IMR-90 (cell line): ENCODE data around the gene ELP6. TPM values are rescaled to one million over a fixed set of nuclear protein-coding genes. Genes with fewer than 3 reads are reported as not detected.

Experiments
- ATAC-seq: fragments of 200-7000 bp; cut with Tn5 transposase; 2 replicates; pipeline ENCODE4 v1.9.1; 2020; ENCODE audit warnings: low read depth, mild to moderate bottlenecking, moderate library complexity
- BruUV-seq: library from RNA; stranded (reverse); fragments of 400-500 nt; replicated peaks from 2 replicates; lab custom pipeline; 2021; lab: Mats Ljungman, UMichigan
- CTCF ChIA-PET: fragments of 300-600 bp; formaldehyde crosslinking; extraction: SDS; loops from one replicate; lab custom pipeline; 2021; ENCODE audit warnings: antibody characterized with exemption; lab: Yijun Ruan, JAX
- POLR2A ChIA-PET: fragments of 300-600 bp; sonication (Branson Sonifier 250); formaldehyde crosslinking; loops from one replicate; lab custom pipeline; 2022; ENCODE audit warnings: antibody characterized with exemption; ENCODE audit not compliant: unreplicated experiment; lab: Charles Lee
- DNase-seq: peaks from one replicate; pipeline ENCODE4 v3.0.0; 2013
- H2AFZ ChIP-seq: replicated peaks from 2 replicates; pipeline ENCODE3; 2013; ENCODE audit warnings: low read length, mild to moderate bottlenecking; ENCODE audit not compliant: poor library complexity
- H2AK5ac ChIP-seq: 2 replicates; pipeline ENCODE4 v1.6.1; 2013; ENCODE audit warnings: low read depth, low read length, inconsistent platforms
- H2AK9ac ChIP-seq: replicated peaks from 2 replicates; pipeline ENCODE3; 2013; ENCODE audit warnings: mild to moderate bottlenecking, low read depth, low read length, moderate library complexity; ENCODE audit not compliant: poor library complexity
- H2BK120ac ChIP-seq: 2 replicates; pipeline ENCODE4 v1.6.1; 2013; ENCODE audit warnings: low read depth, low read length, inconsistent platforms
- H2BK15ac ChIP-seq: 3 replicates; pipeline ENCODE4 v1.6.1; 2013; ENCODE audit warnings: low read depth, low read length, inconsistent platforms
- H2BK20ac ChIP-seq: 2 replicates; pipeline ENCODE4 v1.6.1; 2013; ENCODE audit warnings: low read depth, mild to moderate bottlenecking, inconsistent platforms, low read length, moderate library complexity
- H2BK5ac ChIP-seq: 2 replicates; pipeline ENCODE4 v1.6.1; 2013; ENCODE audit warnings: mild to moderate bottlenecking, low read depth, low read length, inconsistent platforms; ENCODE audit not compliant: poor library complexity, severe bottlenecking
- H3K14ac ChIP-seq: replicated peaks from 2 replicates; pipeline ENCODE4 v1.6.1; 2013; ENCODE audit warnings: low read depth, low read length, inconsistent platforms
- H3K18ac ChIP-seq: 2 replicates; pipeline ENCODE4 v1.6.1; 2013; ENCODE audit warnings: low read depth, low read length, control low read depth
- H3K23ac ChIP-seq: 2 replicates; pipeline ENCODE4 v1.6.1; 2013; ENCODE audit warnings: low read depth, low read length, inconsistent platforms
- H3K27ac ChIP-seq: 2 replicates; pipeline ENCODE4 v1.5.1; 2013; ENCODE audit warnings: mild to moderate bottlenecking, control low read depth, low read length; ENCODE audit not compliant: insufficient read depth
- H3K27me3 ChIP-seq: 2 replicates; pipeline ENCODE4 v1.6.1; 2013; ENCODE audit warnings: low read length; ENCODE audit not compliant: control insufficient read depth, insufficient read depth
- H3K36me3 ChIP-seq: 2 replicates; pipeline ENCODE4 v1.6.1; 2013; ENCODE audit warnings: low read length, mixed read lengths; ENCODE audit not compliant: control insufficient read depth, insufficient read depth
- H3K4ac ChIP-seq: 2 replicates; pipeline ENCODE4 v1.6.1; 2013; ENCODE audit warnings: low read depth, low read length, inconsistent platforms
- H3K4me1 ChIP-seq: 2 replicates; pipeline ENCODE4 v1.6.1; 2013; ENCODE audit warnings: low read length, mixed read lengths; ENCODE audit not compliant: control insufficient read depth, insufficient read depth
- H3K4me2 ChIP-seq: 2 replicates; pipeline ENCODE4 v1.6.1; 2013; ENCODE audit warnings: low read depth, mild to moderate bottlenecking, control low read depth, low read length, moderate library complexity
- H3K4me3 ChIP-seq: 2 replicates; pipeline ENCODE4 v1.5.1; 2013; ENCODE audit warnings: low read depth, mild to moderate bottlenecking, control low read depth, low read length, moderate library complexity; ENCODE audit not compliant: insufficient read depth
- H3K56ac ChIP-seq: 2 replicates; pipeline ENCODE4 v1.6.1; 2013; ENCODE audit warnings: low read length, inconsistent platforms; ENCODE audit not compliant: insufficient read depth; ENCODE audit errors: extremely low read depth
- H3K79me1 ChIP-seq, 2 experiments: 2 replicates each; pipeline ENCODE4 v1.6.1; 2013; ENCODE audit warnings: low read length in 2 of 2, inconsistent platforms in 1 of 2, low read depth in 1 of 2
- H3K9ac ChIP-seq: 2 replicates; pipeline ENCODE4 v1.6.1; 2013; ENCODE audit warnings: low read depth, low read length, control low read depth
- H3K9me1 ChIP-seq: 2 replicates; pipeline ENCODE4 v1.6.1; 2013; ENCODE audit warnings: low read length, inconsistent platforms; ENCODE audit not compliant: insufficient read depth
- H3K9me3 ChIP-seq: 2 replicates; pipeline ENCODE4 v1.6.1; 2013; ENCODE audit warnings: low read length; ENCODE audit not compliant: control insufficient read depth, insufficient read depth
- H4K20me1 ChIP-seq: 2 replicates; pipeline ENCODE4 v1.6.1; 2013; ENCODE audit warnings: low read length, inconsistent platforms; ENCODE audit not compliant: insufficient read depth
- H4K5ac ChIP-seq: 2 replicates; pipeline ENCODE4 v1.6.1; 2013; ENCODE audit warnings: mild to moderate bottlenecking, low read depth, low read length, control low read depth
- H4K8ac ChIP-seq, 2 experiments: 2 replicates each; pipeline ENCODE4 v1.6.1; 2013; ENCODE audit warnings: low read depth in 2 of 2, low read length in 2 of 2, control low read depth in 1 of 2, inconsistent platforms in 1 of 2
- H4K91ac ChIP-seq: 2 replicates; pipeline ENCODE4 v1.6.1; 2013; ENCODE audit warnings: low read depth, low read length, inconsistent platforms; ENCODE audit not compliant: insufficient read depth
- CTCF ChIP-seq: conservative IDR thresholded peaks from 2 replicates; pipeline ENCODE4 v1.5.1; 2012; ENCODE audit warnings: mild to moderate bottlenecking, low read depth, low read length, improper control_type of control experiment
- FOS ChIP-seq: fragments of 150-350 bp; IDR thresholded peaks from 2 replicates; pipeline ENCODE4 v1.6.1; 2016; ENCODE audit warnings: low read depth, low read length
- MAZ ChIP-seq: IDR thresholded peaks from 2 replicates; pipeline ENCODE4 v1.6.1; 2012; ENCODE audit warnings: low read depth, mild to moderate bottlenecking, low read length, improper control_type of control experiment, moderate library complexity, borderline replicate concordance
- MXI1 ChIP-seq: IDR thresholded peaks from 2 replicates; pipeline ENCODE4 v1.6.1; 2012; ENCODE audit warnings: low read depth, mild to moderate bottlenecking, low read length, moderate library complexity, borderline replicate concordance
- NFE2L2 ChIP-seq: fragments of 150-350 bp; IDR thresholded peaks from 2 replicates; pipeline ENCODE4 v1.6.1; 2016; ENCODE audit warnings: low read depth, mild to moderate bottlenecking, low read length
- POLR2A ChIP-seq: IDR thresholded peaks from 2 replicates; pipeline ENCODE4 v1.6.1; 2012; ENCODE audit warnings: mild to moderate bottlenecking, low read depth, low read length
- WGBS, 2 experiments: methylation state at CpG; one replicate each; pipeline versions ENCODE4 v1.1.5 to v1.1.7; 2013; ENCODE audit warnings: missing lambda C conversion rate in 2 of 2; ENCODE audit not compliant: insufficient read length in 1 of 2; ENCODE audit errors: extremely low coverage in 2 of 2; 5-methylcytosine and 5-hydroxymethylcytosine counted together
- dilution Hi-C: fragments of 300-500 bp; cut with HindIII; formaldehyde crosslinking; loops from one replicate; pipeline ENCODE4 v1.14.3; 2018; ENCODE audit warnings: low sequenced_read_pairs; ENCODE audit not compliant: unreplicated experiment
- in situ Hi-C: fragments of 300-500 bp; cut with MboI; formaldehyde crosslinking; loops from 3 replicates; pipeline ENCODE4 v1.14.3; 2019; ENCODE audit warnings: low sequenced_read_pairs, inconsistent platforms, mixed read lengths
- intact Hi-C: fragments of 100-400 bp; cut with micrococcal nuclease; formaldehyde crosslinking; loops from 2 replicates; pipeline ENCODE4 v1.10.0; 2022
- polyA plus RNA-seq, 3 experiments: library from polyadenylated mRNA; depleted of rRNA; stranded (reverse); fragments of >200 nt; gene quantifications; 2 replicates each; pipeline ENCODE4 v1.2.3, GENCODE V29; 2012; ENCODE audit warnings: low replicate concordance in 1 of 3
- total RNA-seq: library from RNA; depleted of rRNA; stranded (reverse); fragments of >200 nt; gene quantifications from 2 replicates; pipeline ENCODE4 v1.2.3, GENCODE V29; 2012

The ELP6 gene
- total and polyA plus RNA-seq, 2 of the 4 experiments (the other 2 are of a cell fraction): 31.4 to 44.9 TPM

- H2AK9ac ChIP-seq: no peak overlapping the region
- peaks cover 31% of the 10 kb centered on the region for H3K36me3 ChIP-seq
- H2BK15ac ChIP-seq: no peak overlapping the region
- no peak overlapping the region for H3K56ac ChIP-seq
- TF ChIP-seq MAZ (no peak), POLR2A (no peak), MXI1 (no peak), NFE2L2 (no peak), CTCF (no peak), FOS (no peak)
- H2BK120ac ChIP-seq: no peak overlapping the region
- no peaks in the 10 kb centered on the region for H4K20me1 ChIP-seq
- no peaks in the 10 kb centered on the region for H3K4me1 ChIP-seq
- WGBS, 2 experiments: 100% methylated on average over 1 of the region's 4 CpGs; no CpG with 5 or more reads in 1 of the 2 experiments
- POLR2A ChIA-PET: no interaction called here
- H3K9me1 ChIP-seq: peaks cover 5% of the 10 kb centered on the region; the same call in 1 of the 2 replicates
- H3K4me2 ChIP-seq: no peak overlapping the region
- no peak overlapping the region for H3K18ac ChIP-seq
- in situ Hi-C loops (no loop called here), intact Hi-C loops (no loop called here), dilution Hi-C loops (no loop called here)
- CTCF ChIA-PET: no interaction called here
- H2BK20ac ChIP-seq: no peak overlapping the region
- H3K4me3 ChIP-seq: no peak overlapping the region
- H3K4ac ChIP-seq: no peak overlapping the region
- H2BK5ac ChIP-seq: no peak overlapping the region
- H2AK5ac ChIP-seq: no peak overlapping the region
- H3K9ac ChIP-seq: no peak overlapping the region
- ATAC-seq (no peak), DNase-seq (no peak)
- H2AFZ ChIP-seq: no peak overlapping the region
- H3K14ac ChIP-seq: no peak overlapping the region
- no peaks in the 10 kb centered on the region for H3K9me3 ChIP-seq
- no peak overlapping the region for H4K91ac ChIP-seq
- no peak overlapping the region for H4K5ac ChIP-seq
- H3K27me3 ChIP-seq: no peaks in the 10 kb centered on the region
- no peak overlapping the region for H3K23ac ChIP-seq
- H3K27ac ChIP-seq: no peak overlapping the region
- no peak overlapping the region for H4K8ac ChIP-seq
- H3K79me1 ChIP-seq: peaks cover 0 to 4% of the 10 kb centered on the region in 2 experiments; a peak in 2 of 4 replicates
- no TSS peak for BruUV-seq
Measured at GRCh38 chr3:47495111-47495510, 18.4 kb downstream of the ELP6 start.
